Measurements from ENCODE around the gene CRADD. TPM values are rescaled to one million over a fixed set of nuclear protein-coding genes. Genes with fewer than 3 reads are reported as not detected.

The CRADD gene
- total and polyA plus RNA-seq, 2 donors (not counting 3 experiments of a cell fraction or from before 2014, with no cell fraction given), result 11.7 to 14.5 TPM

DNA sequence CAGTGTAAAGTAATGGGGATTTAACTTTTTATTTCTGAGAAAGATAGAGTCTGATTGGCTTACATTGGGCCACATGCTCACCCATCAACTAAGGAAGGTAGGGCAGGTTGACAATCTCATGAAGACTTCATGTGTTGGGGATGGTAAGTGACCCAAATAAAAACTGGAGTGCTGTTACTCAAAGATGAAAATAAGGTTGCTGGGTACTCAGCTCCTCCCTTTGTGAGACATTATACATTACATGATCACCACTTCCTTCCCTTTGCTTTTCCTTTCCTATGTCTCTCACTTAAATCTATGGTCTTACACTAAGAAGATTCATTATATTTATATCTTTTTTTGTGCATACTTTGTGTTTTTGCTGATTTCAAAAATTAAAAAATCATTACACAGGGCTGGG is 247.2 kb downstream of the CRADD start:
- no peaks in the 10 kb centered on the region for H3K79me2 ChIP-seq (ENCODE audit: control insufficient read depth, insufficient read depth, low read length)
- BruUV-seq (replicated peaks), result no TSS peak
- H4K20me1 ChIP-seq (replicated peaks; ENCODE audit: control insufficient read depth, extremely low read depth, insufficient read depth, low read length), result no peaks in the 10 kb centered on the region
- H3K9me1 ChIP-seq (replicated peaks; ENCODE audit: control insufficient read depth, extremely low read depth, insufficient read depth, low read length), result no peaks in the 10 kb centered on the region
- no peak overlapping the region for H2AFZ ChIP-seq (ENCODE audit: low read depth, low read length)
- DNase-seq (ENCODE audit: low read depth, low spot score), result no peak
- H3K4me2 ChIP-seq (ENCODE audit: insufficient read depth, low read length), result no peak overlapping the region
- TF ChIP-seq MYC (IDR thresholded peaks at IDR 0.05; ENCODE audit: low read depth, low read length), result no peak
- TF ChIP-seq, protein P1, sequence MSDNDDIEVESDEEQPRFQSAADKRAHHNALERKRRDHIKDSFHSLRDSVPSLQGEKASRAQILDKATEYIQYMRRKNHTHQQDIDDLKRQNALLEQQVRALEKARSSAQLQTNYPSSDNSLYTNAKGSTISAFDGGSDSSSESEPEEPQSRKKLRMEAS (IDR thresholded peaks at IDR 0.05; ENCODE audit: insufficient read depth, insufficient read length), result no peak
- TF ChIP-seq GATA2 (IDR thresholded peaks at IDR 0.05; ENCODE audit: insufficient read depth, insufficient read length, low read depth, low read length), result no peak
- no peak for TF ChIP-seq POLR2A (IDR thresholded peaks at IDR 0.05; ENCODE audit: low read depth, low read length)
- TF ChIP-seq JUN (IDR thresholded peaks at IDR 0.05; ENCODE audit: borderline replicate concordance, insufficient read depth, insufficient read length, low read depth), result no peak
- TF ChIP-seq, protein P2, sequence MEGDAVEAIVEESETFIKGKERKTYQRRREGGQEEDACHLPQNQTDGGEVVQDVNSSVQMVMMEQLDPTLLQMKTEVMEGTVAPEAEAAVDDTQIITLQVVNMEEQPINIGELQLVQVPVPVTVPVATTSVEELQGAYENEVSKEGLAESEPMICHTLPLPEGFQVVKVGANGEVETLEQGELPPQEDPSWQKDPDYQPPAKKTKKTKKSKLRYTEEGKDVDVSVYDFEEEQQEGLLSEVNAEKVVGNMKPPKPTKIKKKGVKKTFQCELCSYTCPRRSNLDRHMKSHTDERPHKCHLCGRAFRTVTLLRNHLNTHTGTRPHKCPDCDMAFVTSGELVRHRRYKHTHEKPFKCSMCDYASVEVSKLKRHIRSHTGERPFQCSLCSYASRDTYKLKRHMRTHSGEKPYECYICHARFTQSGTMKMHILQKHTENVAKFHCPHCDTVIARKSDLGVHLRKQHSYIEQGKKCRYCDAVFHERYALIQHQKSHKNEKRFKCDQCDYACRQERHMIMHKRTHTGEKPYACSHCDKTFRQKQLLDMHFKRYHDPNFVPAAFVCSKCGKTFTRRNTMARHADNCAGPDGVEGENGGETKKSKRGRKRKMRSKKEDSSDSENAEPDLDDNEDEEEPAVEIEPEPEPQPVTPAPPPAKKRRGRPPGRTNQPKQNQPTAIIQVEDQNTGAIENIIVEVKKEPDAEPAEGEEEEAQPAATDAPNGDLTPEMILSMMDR (IDR thresholded peaks at IDR 0.05; ENCODE audit: extremely low read depth in 1 of 2, insufficient read depth in 1 of 2, low read depth in 1 of 2, low read length in 2 of 2), result no peak
- no peak for TF ChIP-seq FOS (IDR thresholded peaks at IDR 0.05; ENCODE audit: borderline replicate concordance, insufficient read depth, low read length)
- no peak for TF ChIP-seq POLR2AphosphoS5 (IDR thresholded peaks at IDR 0.05; ENCODE audit: insufficient read depth, low read depth, low read length)
- H3K9me3 ChIP-seq (replicated peaks; ENCODE audit: control insufficient read depth, insufficient read depth, low read length), result no peaks in the 10 kb centered on the region
- FAIRE-seq, result no peak
- intact Hi-C loops (cut with micrococcal nuclease), result no loop called here
- POLR2A ChIA-PET, result no interaction called here
- H3K27me3 ChIP-seq (ENCODE audit: control insufficient read depth in 2 of 2, insufficient read depth in 2 of 2, low read length in 2 of 2), result peaks cover 0 to 3% of the 10 kb centered on the region in 2 experiments
- no peaks in the 10 kb centered on the region for H3K4me1 ChIP-seq (ENCODE audit: control insufficient read depth, extremely low read depth, insufficient read depth, low read length)
- CTCF ChIA-PET, result no interaction called here
- dilution Hi-C loops (cut with MboI; ENCODE audit: extremely low pct_ligation_motif_present, low sequenced_read_pairs), result no loop called here
- H3K9ac ChIP-seq (replicated peaks; ENCODE audit: extremely low read depth, insufficient read depth, low read length), result no peak overlapping the region
- no peak overlapping the region for H3K27ac ChIP-seq (ENCODE audit: insufficient read depth, low read depth, low read length)
- no peak overlapping the region for H3K4me3 ChIP-seq (replicated peaks in 1 of 3; ENCODE audit: insufficient read depth in 1 of 3, low read depth in 1 of 3, low read length in 3 of 3)
- no peaks in the 10 kb centered on the region for H3K36me3 ChIP-seq (ENCODE audit: control insufficient read depth in 2 of 2, extremely low read depth in 1 of 2, insufficient read depth in 2 of 2, low read length in 2 of 2)
